GM23338 (cell line): Measurements from ENCODE around the gene TCF12. TPM values are rescaled to one million over a fixed set of nuclear protein-coding genes. Genes with fewer than 3 reads are reported as not detected.

Source experiments
- ATAC-seq: fragments of 200-7000 bp; cut with Tn5 transposase; 3 replicates; pipeline ENCODE4 v1.9.1; 2020
- DNase-seq: peaks from one replicate; pipeline ENCODE4 v3.0.0-alpha.2; 2015; ENCODE audit warnings: low spot score
- H2AFZ ChIP-seq: fragments of 200-600 bp; sonication (generic); 2 replicates; pipeline ENCODE4 v1.8.0; 2016; ENCODE audit warnings: antibody characterized with exemption, mild to moderate bottlenecking, moderate library complexity
- H3F3A ChIP-seq: fragments of 200-600 bp; sonication (generic); replicated peaks from 2 replicates; pipeline ENCODE4 v1.8.0; 2017; ENCODE audit warnings: antibody characterized with exemption, mixed run types, low read depth
- H3K27ac ChIP-seq: fragments of 200-600 bp; sonication (generic); 2 replicates; pipeline ENCODE4 v1.6.1; 2016; ENCODE audit warnings: low read depth
- H3K27me3 ChIP-seq: fragments of 200-600 bp; sonication (generic); 2 replicates; pipeline ENCODE4 v1.8.0; 2016; ENCODE audit warnings: mild to moderate bottlenecking, mixed run types, moderate library complexity; ENCODE audit not compliant: insufficient read depth
- H3K36me3 ChIP-seq: fragments of 200-600 bp; sonication (generic); 2 replicates; pipeline ENCODE4 v1.8.0; 2016; ENCODE audit warnings: mild to moderate bottlenecking; ENCODE audit not compliant: insufficient read depth
- H3K4me1 ChIP-seq: fragments of 200-600 bp; sonication (generic); 2 replicates; pipeline ENCODE4 v1.8.0; 2016; ENCODE audit warnings: mild to moderate bottlenecking, moderate library complexity; ENCODE audit not compliant: insufficient read depth
- H3K4me2 ChIP-seq: fragments of 200-600 bp; sonication (generic); 2 replicates; pipeline ENCODE4 v1.7.1; 2017; ENCODE audit warnings: mixed run types
- H3K4me3 ChIP-seq: fragments of 200-600 bp; sonication (generic); 2 replicates; pipeline ENCODE4 v1.6.1; 2016; ENCODE audit warnings: mixed run types
- H3K79me2 ChIP-seq: fragments of 200-600 bp; sonication (generic); replicated peaks from 2 replicates; pipeline ENCODE4 v1.8.0; 2017; ENCODE audit warnings: mild to moderate bottlenecking; ENCODE audit not compliant: insufficient read depth
- H3K9me2 ChIP-seq: fragments of 200-600 bp; sonication (generic); 2 replicates; pipeline ENCODE4 v1.8.0; 2017; ENCODE audit not compliant: insufficient read depth
- H4K20me1 ChIP-seq: fragments of 200-600 bp; sonication (generic); replicated peaks from 2 replicates; pipeline ENCODE4 v1.8.0; 2017; ENCODE audit warnings: mild to moderate bottlenecking; ENCODE audit not compliant: insufficient read depth
- H3K27ac Mint-ChIP-seq: 2 replicates; pipeline ENCODE4 v1.8.0; 2020; ENCODE audit warnings: inconsistent platforms, mild to moderate bottlenecking, moderate library complexity, mixed read lengths
- H3K27me3 Mint-ChIP-seq: 3 replicates; pipeline ENCODE4 v1.8.0; 2022; ENCODE audit warnings: low read depth, mild to moderate bottlenecking, moderate library complexity, mixed read lengths, inconsistent platforms; ENCODE audit not compliant: insufficient read depth, poor library complexity
- H3K36me3 Mint-ChIP-seq: 3 replicates; pipeline ENCODE4 v1.8.0; 2021; ENCODE audit warnings: low read depth, mild to moderate bottlenecking, inconsistent platforms, moderate library complexity, mixed read lengths
- H3K4me1 Mint-ChIP-seq: 3 replicates; pipeline ENCODE4 v1.8.0; 2020; ENCODE audit warnings: mild to moderate bottlenecking, inconsistent platforms, mixed read lengths
- H3K4me3 Mint-ChIP-seq: 3 replicates; pipeline ENCODE4 v1.8.0; 2021; ENCODE audit warnings: moderate library complexity, mild to moderate bottlenecking, inconsistent platforms, mixed read lengths
- H3K9me3 Mint-ChIP-seq: 3 replicates; pipeline ENCODE4 v1.8.0; 2020; ENCODE audit warnings: moderate library complexity, mild to moderate bottlenecking, inconsistent platforms, mixed read lengths
- CREB1 ChIP-seq: fragments of 250-450 bp; sonication (Bioruptor Pico); IDR thresholded peaks from 2 replicates; pipeline ENCODE4 v1.5.0; 2020; ENCODE audit warnings: low read depth, mild to moderate bottlenecking, moderate library complexity
- CTCF ChIP-seq, 2 experiments: fragments of 200-600 bp in 1 of 2; sonication (generic) in 1 of 2; conservative IDR thresholded peaks; 2 replicates each; pipeline versions ENCODE4 v1.5.1 to v1.6.1; 2016 to 2017; ENCODE audit warnings: antibody characterized with exemption in 2 of 2, low read depth in 2 of 2, mild to moderate bottlenecking in 2 of 2, moderate library complexity in 1 of 2
- ETS1 ChIP-seq: IDR thresholded peaks from 2 replicates; pipeline ENCODE4 v1.6.1; 2016; ENCODE audit warnings: antibody characterized with exemption
- EZH2 ChIP-seq: fragments of 200-600 bp; sonication (generic); IDR thresholded peaks from one replicate; pipeline ENCODE4 v1.8.0; 2017; ENCODE audit warnings: antibody characterized with exemption, mild to moderate bottlenecking, low read depth; ENCODE audit not compliant: unreplicated experiment
- EZH2phosphoT487 ChIP-seq: fragments of 200-600 bp; sonication (generic); IDR thresholded peaks from one replicate; pipeline ENCODE4 v1.8.1; 2018; ENCODE audit warnings: antibody characterized with exemption; ENCODE audit not compliant: unreplicated experiment
- JUNB ChIP-seq: IDR thresholded peaks from one replicate; pipeline ENCODE4 v1.6.1; 2016; ENCODE audit warnings: antibody characterized with exemption; ENCODE audit not compliant: unreplicated experiment
- POLR2AphosphoS5 ChIP-seq: IDR thresholded peaks from 2 replicates; pipeline ENCODE4 v1.6.1; 2016; ENCODE audit warnings: antibody characterized with exemption, low read depth
- STAT1 ChIP-seq: IDR thresholded peaks from one replicate; pipeline ENCODE4 v1.6.1; 2016; ENCODE audit warnings: antibody characterized with exemption; ENCODE audit not compliant: unreplicated experiment
- ZNF114 ChIP-seq: fragments of 250-450 bp; sonication (Bioruptor Pico); IDR thresholded peaks from 2 replicates; pipeline ENCODE4 v1.5.0; 2020; ENCODE audit warnings: mild to moderate bottlenecking, moderate library complexity
- ZNF331 ChIP-seq: fragments of 250-450 bp; sonication (Bioruptor Pico); IDR thresholded peaks from 2 replicates; pipeline ENCODE4 v1.5.0; 2020; ENCODE audit warnings: low read depth, mild to moderate bottlenecking, moderate library complexity
- polyA plus RNA-seq: library from polyadenylated mRNA; unstranded; fragments of >200 nt; fragmentation: Nextera tagmentation; extraction: Ambion mirVana; gene quantifications from 2 replicates; pipeline ENCODE4 v1.2.1, GENCODE V29; 2016
- total RNA-seq: library from RNA; depleted of rRNA; stranded (reverse); fragments of >200 nt; shearing (Covaris generic); gene quantifications from 2 replicates; pipeline ENCODE4 v1.2.3, GENCODE V29; 2014
- TF ChIP-seq, protein P1 (sequence below): fragments of 250-450 bp; sonication (Bioruptor Pico); IDR thresholded peaks from 2 replicates; pipeline ENCODE4 v1.5.0; 2020; ENCODE audit warnings: mild to moderate bottlenecking, moderate library complexity

Gene TCF12
- total and polyA plus RNA-seq, 2 experiments from 2014 or later = 27.6 to 104 TPM

DNA sequence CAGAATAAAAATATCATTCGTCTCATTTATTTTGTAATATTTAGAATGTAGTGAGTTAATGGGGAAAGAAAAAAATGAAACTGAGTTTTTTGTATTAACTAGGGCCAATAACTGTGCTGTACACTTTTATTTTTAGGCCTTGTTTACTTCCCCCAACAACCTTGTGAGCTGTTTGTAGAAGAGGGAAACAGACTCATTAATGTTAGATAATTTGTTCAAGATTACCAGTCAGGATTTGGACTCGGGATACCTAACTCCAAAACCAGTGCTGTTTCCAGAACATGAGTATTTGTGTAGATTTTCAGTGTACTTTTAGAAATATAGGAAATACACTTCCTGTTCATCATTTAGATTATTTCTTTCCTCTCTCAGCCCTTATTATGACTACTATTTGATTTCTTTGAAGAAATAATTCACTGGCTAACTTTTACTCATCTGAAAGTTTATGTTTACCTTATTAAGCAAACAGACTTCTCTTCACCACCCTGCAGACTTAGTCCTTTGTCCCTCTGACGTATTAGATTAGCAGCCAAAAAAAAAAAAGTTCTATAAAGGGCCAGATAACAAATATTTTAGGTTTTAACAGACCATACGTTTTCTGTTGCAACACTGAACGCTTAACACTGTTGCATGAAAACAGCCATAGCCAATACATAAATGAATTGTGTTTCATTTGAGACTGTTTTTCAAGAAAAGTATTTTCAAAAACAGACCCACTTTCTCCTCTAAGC is 265.3 kb downstream of the TCF12 start:
- H3K36me3 Mint-ChIP-seq = peaks cover 18% of the 10 kb centered on the region
- no peak overlapping the region for H3K4me3 Mint-ChIP-seq
- Histone ChIP-seq H3K4me2 (no peak overlapping the region), H3K27me3 (no peaks in the 10 kb centered on the region), H3K79me2 (no peaks in the 10 kb centered on the region), H3K4me3 (no peak overlapping the region), H3K9me2 (no peaks in the 10 kb centered on the region), H2AFZ (no peak overlapping the region), H3K4me1 (peaks cover 6% of the 10 kb centered on the region; the same call in 1 of the 2 replicates), H3F3A (no peaks in the 10 kb centered on the region), H3K36me3 (no peaks in the 10 kb centered on the region), H4K20me1 (no peaks in the 10 kb centered on the region), H3K27ac (no peak overlapping the region)
- no peak for ATAC-seq
- TF ChIP-seq POLR2AphosphoS5 (no peak), ETS1 (no peak), STAT1 (no peak), ZNF331 (CRISPR knock-in tag) (no peak), EZH2phosphoT487 (no peak), CTCF (conservative IDR thresholded peaks at IDR 0.05; ENCODE audit: low read depth in 2 of 2) (no peak), JUNB (no peak), CREB1 (CRISPR knock-in tag) (no peak), EZH2 (no peak), ZNF114 (no peak)
- TF ChIP-seq, protein P1, sequence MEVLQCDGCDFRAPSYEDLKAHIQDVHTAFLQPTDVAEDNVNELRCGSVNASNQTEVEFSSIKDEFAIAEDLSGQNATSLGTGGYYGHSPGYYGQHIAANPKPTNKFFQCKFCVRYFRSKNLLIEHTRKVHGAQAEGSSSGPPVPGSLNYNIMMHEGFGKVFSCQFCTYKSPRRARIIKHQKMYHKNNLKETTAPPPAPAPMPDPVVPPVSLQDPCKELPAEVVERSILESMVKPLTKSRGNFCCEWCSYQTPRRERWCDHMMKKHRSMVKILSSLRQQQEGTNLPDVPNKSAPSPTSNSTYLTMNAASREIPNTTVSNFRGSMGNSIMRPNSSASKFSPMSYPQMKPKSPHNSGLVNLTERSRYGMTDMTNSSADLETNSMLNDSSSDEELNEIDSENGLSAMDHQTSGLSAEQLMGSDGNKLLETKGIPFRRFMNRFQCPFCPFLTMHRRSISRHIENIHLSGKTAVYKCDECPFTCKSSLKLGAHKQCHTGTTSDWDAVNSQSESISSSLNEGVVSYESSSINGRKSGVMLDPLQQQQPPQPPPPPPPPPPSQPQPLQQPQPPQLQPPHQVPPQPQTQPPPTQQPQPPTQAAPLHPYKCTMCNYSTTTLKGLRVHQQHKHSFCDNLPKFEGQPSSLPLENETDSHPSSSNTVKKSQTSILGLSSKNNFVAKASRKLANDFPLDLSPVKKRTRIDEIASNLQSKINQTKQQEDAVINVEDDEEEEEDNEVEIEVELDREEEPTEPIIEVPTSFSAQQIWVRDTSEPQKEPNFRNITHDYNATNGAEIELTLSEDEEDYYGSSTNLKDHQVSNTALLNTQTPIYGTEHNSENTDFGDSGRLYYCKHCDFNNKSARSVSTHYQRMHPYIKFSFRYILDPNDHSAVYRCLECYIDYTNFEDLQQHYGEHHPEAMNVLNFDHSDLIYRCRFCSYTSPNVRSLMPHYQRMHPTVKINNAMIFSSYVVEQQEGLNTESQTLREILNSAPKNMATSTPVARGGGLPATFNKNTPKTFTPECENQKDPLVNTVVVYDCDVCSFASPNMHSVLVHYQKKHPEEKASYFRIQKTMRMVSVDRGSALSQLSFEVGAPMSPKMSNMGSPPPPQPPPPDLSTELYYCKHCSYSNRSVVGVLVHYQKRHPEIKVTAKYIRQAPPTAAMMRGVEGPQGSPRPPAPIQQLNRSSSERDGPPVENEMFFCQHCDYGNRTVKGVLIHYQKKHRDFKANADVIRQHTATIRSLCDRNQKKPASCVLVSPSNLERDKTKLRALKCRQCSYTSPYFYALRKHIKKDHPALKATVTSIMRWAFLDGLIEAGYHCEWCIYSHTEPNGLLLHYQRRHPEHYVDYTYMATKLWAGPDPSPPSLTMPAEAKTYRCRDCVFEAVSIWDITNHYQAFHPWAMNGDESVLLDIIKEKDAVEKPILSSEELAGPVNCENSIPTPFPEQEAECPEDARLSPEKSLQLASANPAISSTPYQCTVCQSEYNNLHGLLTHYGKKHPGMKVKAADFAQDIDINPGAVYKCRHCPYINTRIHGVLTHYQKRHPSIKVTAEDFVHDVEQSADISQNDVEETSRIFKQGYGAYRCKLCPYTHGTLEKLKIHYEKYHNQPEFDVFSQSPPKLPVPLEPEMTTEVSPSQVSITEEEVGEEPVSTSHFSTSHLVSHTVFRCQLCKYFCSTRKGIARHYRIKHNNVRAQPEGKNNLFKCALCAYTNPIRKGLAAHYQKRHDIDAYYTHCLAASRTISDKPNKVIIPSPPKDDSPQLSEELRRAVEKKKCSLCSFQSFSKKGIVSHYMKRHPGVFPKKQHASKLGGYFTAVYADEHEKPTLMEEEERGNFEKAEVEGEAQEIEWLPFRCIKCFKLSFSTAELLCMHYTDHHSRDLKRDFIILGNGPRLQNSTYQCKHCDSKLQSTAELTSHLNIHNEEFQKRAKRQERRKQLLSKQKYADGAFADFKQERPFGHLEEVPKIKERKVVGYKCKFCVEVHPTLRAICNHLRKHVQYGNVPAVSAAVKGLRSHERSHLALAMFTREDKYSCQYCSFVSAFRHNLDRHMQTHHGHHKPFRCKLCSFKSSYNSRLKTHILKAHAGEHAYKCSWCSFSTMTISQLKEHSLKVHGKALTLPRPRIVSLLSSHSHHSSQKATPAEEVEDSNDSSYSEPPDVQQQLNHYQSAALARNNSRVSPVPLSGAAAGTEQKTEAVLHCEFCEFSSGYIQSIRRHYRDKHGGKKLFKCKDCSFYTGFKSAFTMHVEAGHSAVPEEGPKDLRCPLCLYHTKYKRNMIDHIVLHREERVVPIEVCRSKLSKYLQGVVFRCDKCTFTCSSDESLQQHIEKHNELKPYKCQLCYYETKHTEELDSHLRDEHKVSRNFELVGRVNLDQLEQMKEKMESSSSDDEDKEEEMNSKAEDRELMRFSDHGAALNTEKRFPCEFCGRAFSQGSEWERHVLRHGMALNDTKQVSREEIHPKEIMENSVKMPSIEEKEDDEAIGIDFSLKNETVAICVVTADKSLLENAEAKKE (CRISPR knock-in tag) = no peak
- H3K9me3 Mint-ChIP-seq = no peaks in the 10 kb centered on the region; the same call in 2 of the 3 replicates
- peaks cover 4% of the 10 kb centered on the region; the same call in 2 of the 3 replicates for H3K4me1 Mint-ChIP-seq
- H3K27me3 Mint-ChIP-seq = peaks cover 2% of the 10 kb centered on the region
- H3K27ac Mint-ChIP-seq = no peak overlapping the region
- DNase-seq = no peak
